LNCaP clone FGC (cell line): ENCODE results near the gene KCNQ1.

ENCODE experiments used
- DNase-seq: peaks from one replicate; pipeline ENCODE4 v3.0.0-alpha.2; 2011; ENCODE audit warnings: low read depth
- H3K4me3 ChIP-seq: 2 replicates; pipeline ENCODE4 v1.5.1; 2011; ENCODE audit warnings: mild to moderate bottlenecking, low read depth, low read length, control low read depth
- CTCF ChIP-seq: IDR thresholded peaks from 2 replicates; pipeline ENCODE4 v1.5.1; 2012; ENCODE audit warnings: mild to moderate bottlenecking; ENCODE audit not compliant: control insufficient read depth, insufficient read depth; ENCODE audit errors: extremely low read depth

KCNQ1 gene

GRCh38 chr11:2404735-2405196 is 40.0 kb upstream of the KCNQ1 start:
- DNase-seq = no peak
- no peak overlapping the region for H3K4me3 ChIP-seq
- TF ChIP-seq CTCF = no peak

- no peak overlapping the region for H3K4me3 ChIP-seq
- no peak for TF ChIP-seq CTCF
- no peak for DNase-seq
Observed at GRCh38 chr11:2406451-2406850, 38.4 kb upstream of the KCNQ1 start.

- no peak for TF ChIP-seq CTCF
- H3K4me3 ChIP-seq = no peak overlapping the region
- no peak for DNase-seq
Observed at GRCh38 chr11:2406878-2407410, 37.9 kb upstream of the KCNQ1 start.

- TF ChIP-seq CTCF = no peak
- no peak for DNase-seq
- H3K4me3 ChIP-seq = no peak overlapping the region
Observed at GRCh38 chr11:2408671-2409070, 36.1 kb upstream of the KCNQ1 start.

- no peak for TF ChIP-seq CTCF
- no peak overlapping the region for H3K4me3 ChIP-seq
- no peak for DNase-seq
Observed at GRCh38 chr11:2409126-2409525, 35.7 kb upstream of the KCNQ1 start.

- H3K4me3 ChIP-seq = no peak overlapping the region
- DNase-seq = no peak
- no peak for TF ChIP-seq CTCF
Observed at GRCh38 chr11:2409611-2410468, 35.0 kb upstream of the KCNQ1 start.
